Prostate gland (tissue), 2 donors: ENCODE data around the gene SCLY.

Source experiments
- CTCF ChIP-seq, 4 experiments: fragments of 200-600 bp in 2 of 4; fragments of 450-650 bp in 2 of 4; sonication (generic) in 2 of 4; IDR thresholded peaks; 1 replicate in 3 of 4; 2 replicates in 1 of 4; pipeline ENCODE4 v1.5.1; 2016 to 2019; ENCODE audit warnings: antibody characterized with exemption in 4 of 4, mild to moderate bottlenecking in 2 of 4, moderate library complexity in 2 of 4
- POLR2A ChIP-seq: fragments of 450-650 bp; IDR thresholded peaks from one replicate; pipeline ENCODE4 v1.6.1; 2016; ENCODE audit warnings: antibody characterized with exemption, mild to moderate bottlenecking

DNA sequence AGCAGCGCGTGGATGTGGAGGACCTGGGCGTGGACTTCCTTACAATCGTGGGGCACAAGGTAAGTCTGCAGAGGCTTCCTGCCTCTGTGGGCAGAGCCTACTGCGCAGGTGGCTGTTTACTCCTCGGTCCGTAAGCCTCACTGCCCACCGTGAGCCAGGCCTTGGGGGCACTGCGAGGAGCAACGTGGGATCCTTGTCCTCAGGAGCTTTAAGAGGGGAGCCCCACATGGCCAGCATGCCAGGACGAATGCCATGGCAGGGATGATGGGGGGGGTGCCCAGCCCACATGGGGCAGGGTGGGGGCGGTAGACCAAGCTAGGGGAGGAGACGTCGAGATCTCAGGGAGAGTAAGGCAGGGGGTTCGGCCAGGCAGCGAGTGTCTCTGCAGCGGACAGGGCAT, 21.4 kb downstream of the SCLY start:
- TF ChIP-seq CTCF (IDR thresholded peaks at IDR 0.05) (no peak), POLR2A (no peak)
